Stimulated activated CD4-positive, alpha-beta T cell treated with anti-CD3 and anti-CD28 coated beads, Interleukin-2, amount 100 ng/mL, for 48 hours (primary cell): ENCODE data around the gene SYCP1.
"Not testable (repeated sequence)": the region's sequence is repeated elsewhere in the genome, so short reads cannot be mapped to it uniquely, and the experiment has no call there.

ENCODE experiments used
- DNase-seq, 2 donors: peaks; one replicate each; pipeline ENCODE4 v3.0.0-alpha.2; 2020

SYCP1 gene, protein sequence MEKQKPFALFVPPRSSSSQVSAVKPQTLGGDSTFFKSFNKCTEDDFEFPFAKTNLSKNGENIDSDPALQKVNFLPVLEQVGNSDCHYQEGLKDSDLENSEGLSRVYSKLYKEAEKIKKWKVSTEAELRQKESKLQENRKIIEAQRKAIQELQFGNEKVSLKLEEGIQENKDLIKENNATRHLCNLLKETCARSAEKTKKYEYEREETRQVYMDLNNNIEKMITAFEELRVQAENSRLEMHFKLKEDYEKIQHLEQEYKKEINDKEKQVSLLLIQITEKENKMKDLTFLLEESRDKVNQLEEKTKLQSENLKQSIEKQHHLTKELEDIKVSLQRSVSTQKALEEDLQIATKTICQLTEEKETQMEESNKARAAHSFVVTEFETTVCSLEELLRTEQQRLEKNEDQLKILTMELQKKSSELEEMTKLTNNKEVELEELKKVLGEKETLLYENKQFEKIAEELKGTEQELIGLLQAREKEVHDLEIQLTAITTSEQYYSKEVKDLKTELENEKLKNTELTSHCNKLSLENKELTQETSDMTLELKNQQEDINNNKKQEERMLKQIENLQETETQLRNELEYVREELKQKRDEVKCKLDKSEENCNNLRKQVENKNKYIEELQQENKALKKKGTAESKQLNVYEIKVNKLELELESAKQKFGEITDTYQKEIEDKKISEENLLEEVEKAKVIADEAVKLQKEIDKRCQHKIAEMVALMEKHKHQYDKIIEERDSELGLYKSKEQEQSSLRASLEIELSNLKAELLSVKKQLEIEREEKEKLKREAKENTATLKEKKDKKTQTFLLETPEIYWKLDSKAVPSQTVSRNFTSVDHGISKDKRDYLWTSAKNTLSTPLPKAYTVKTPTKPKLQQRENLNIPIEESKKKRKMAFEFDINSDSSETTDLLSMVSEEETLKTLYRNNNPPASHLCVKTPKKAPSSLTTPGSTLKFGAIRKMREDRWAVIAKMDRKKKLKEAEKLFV

DNA sequence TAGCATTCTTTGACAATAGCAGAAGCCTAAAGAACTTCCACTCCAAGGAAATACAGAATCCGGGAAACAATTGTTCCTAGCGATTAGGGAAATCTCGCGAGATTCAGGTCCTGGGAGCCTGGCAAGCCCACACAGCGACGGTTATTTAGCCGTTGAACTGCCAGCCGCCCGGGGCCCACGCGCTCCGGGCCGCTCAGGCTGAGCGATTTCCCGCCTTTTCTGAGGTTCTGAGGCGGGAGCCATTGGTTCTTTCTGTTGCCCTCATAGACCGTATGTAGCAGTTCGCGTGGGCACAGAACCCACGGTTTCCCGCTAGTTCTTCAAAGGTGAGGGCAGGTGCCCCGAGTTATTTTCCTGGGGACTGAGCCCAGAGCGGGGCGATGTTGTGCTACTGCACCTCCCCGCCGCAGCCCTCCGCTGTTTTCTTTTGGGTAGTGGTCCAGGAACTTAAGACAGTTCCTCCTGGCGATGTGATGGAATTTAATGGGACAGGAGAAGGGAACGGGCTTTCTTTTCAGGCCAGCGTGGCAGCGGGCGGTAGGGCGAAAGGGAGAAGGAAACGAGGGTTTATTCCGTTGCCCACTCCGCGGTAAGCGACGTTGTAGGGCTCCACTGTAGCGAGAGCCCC is at the start of gene SYCP1:
Gene SYCP1, plus strand, starts transcription at position 171 of the 628 bp plus-strand sequence. CDS start 602 bp downstream, outside the sequence.
- DNase-seq = no peak

DNA sequence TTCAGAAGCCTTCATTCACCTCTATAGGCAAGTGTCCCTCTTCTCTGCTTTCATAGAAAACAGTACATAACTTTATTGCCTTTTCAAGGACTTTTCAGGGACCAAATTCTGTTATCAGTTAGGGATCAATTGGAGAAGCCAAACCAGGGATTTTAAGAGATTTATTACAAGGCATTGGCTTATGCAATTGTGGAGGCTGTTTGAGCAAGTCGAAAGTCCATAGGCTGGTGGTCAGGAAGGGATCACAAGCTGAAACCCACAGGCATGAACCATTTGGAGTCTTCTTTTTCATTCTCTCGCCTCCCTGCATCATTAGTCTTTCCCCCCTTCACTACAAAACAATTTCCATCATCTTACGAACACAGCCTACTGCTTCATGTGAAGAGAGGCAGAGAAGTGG is 34.8 kb upstream of the SYCP1 start:
- DNase-seq = no peak

DNA sequence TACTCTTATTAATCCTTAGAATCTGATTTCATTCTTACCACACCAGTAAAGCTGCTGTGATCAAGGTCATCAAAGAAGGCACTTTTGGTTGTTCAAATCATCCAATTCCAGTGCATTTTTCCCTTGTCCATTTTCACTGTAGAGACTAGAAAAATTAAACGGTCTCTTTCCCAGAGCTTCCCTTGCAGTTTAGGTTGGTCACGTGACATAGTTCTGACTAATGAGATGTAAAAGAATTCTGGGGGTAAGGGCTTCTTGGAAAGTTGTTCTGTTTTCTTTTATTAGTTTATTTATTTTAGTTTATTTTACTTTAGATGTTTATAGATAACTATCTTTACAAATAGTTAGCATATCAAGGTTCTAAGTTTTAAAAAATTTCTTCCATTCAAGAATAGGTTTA is 34.3 kb upstream of the SYCP1 start:
- no peak for DNase-seq

DNA sequence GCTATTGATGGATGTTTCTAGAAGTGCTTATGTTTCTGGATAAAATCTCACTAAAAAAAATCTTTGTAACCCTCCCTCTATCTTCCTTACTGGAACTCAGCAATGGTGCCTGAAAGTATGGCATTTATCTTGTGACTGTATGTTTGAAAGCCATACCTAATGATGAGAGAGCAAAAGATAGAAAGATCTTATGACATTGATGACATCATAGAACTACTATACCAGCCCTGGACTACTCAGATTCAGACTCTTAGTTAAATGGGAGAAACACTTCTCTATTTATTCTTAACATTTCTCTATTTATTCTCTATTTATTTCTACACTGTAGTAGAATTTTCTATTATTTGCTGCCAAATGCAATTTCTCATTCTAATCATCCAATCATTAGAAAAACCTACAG is 32.7 kb upstream of the SYCP1 start:
- no peak for DNase-seq

DNA sequence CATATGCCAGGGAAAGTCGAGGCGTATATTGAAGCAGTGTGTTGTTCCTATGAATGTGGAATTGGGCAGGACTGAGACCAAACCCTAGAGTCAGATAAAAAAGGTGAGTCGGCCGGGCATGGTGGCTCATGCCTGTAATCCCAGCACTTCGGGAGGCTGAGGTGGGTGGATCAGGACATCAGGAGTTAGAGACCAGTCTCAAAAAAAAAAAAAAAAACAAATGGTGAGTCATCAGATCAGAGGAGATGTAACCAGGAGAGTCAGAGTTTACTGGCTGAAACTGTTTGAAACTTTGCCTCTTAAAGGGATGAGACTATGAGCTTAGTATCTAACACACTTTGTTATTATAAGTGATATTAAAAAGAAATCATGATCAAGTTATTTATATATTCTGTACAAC is 26.4 kb upstream of the SYCP1 start:
- no peak for DNase-seq

DNA sequence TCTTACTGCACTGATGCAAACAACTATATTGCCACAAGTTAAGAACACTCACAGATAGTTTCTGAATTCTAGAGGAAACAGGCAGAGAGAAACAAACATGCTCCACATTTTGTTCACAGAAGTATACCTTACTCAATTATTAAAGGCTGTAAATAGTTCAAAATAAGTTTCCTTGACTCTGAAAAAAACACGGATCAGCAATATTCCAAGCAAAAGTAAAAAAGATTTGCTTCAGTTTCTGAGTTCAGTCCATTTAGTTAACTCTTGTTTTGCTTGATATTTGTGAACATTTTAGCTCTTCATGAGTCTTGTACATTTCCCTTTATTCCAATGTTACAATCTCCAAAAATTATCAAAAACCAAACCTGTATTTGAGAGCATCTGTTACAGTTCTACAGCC is 24.6 kb upstream of the SYCP1 start:
- DNase-seq = not testable (repeated sequence)

DNA sequence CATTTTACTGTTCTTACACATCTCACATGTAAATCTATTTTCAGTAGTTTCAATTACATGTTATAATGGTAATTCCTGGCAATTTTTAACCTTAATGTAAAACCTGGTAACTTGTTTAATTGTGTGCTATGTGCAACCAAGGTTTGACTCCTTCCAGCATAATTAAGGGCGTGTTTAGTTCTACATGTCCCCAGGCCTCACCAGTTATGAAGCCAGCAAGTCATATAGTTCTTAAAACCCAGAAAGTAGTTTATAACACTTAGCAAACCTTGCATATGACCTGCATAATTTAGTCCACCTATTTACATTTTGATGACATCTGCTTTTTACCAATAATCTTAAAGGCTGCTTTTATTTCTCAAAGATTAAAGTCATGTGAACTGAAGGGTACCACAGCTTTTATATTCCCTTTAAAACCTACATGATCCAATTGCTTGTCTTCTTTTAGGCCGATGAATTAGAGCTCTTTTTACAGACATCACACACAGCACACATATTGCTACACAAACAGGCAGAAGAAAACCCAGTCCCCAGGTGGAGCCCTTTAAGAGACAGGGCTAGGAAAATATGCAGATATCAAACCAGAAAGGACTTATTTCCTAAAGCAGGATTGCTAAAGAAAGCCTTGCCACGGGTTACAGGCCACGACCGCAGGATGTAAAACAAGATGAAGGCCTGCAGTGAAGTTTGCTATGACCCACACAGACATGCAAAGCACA is 23.2 kb upstream of the SYCP1 start:
- DNase-seq = no peak

DNA sequence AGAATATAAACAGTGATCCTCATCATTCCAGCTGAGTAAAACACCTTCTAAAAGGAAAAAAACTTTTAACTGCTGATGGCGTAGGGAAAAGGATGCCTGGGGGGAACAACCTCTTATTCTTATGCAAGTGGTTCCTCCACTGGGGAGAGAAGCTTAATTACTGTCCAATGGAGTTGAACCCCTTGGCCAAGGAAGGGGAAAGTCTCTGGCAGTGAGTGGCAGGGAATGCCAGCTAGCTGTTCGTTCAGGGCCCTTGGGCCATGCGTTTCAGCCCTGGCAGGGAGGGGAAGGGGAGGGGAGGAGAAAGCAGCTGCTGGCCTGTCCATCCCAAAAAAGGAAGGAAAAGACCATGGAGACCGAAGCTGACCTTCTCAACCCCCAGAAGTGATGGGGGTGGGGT is 22.6 kb upstream of the SYCP1 start:
- no peak for DNase-seq

DNA sequence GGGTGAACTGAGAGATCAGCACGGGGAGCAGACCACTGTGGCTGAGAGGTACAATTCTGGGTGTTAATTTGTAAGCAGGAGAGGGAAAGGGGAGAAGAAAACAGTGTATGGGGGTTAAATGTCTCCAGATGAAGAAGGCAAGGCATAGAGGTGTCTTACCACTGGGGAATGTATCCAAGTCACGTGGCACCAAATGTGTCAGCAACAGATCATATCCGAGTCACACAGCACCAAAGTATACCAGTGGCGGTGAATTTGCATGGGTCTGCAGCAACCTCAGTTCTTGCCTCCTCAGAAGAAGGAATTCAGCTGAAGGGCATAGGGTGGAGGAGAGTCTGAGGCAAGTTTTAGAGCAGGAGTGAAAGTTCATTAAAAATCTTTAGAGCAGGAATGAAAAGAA is 21.2 kb upstream of the SYCP1 start:
- DNase-seq = no peak

DNA sequence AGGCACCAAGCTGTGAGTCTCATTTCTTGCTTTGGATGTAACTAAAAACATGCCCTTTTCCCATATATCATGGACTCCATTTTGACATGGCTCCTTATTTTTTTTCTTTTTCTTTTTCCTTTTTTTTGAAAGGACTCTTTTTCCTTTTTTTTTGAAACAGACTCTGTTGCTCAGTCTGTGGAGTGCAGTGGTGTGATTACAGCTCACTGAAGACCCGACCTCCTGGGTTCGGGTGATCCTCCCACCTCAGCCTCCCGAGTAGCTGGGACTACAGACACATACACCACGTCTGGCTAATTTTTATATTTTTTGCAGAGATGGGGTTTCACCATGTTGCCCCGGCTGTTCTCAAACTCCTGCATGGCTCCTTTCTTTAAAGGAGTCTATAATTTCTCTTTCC is 10.4 kb upstream of the SYCP1 start:
- DNase-seq = no peak

DNA sequence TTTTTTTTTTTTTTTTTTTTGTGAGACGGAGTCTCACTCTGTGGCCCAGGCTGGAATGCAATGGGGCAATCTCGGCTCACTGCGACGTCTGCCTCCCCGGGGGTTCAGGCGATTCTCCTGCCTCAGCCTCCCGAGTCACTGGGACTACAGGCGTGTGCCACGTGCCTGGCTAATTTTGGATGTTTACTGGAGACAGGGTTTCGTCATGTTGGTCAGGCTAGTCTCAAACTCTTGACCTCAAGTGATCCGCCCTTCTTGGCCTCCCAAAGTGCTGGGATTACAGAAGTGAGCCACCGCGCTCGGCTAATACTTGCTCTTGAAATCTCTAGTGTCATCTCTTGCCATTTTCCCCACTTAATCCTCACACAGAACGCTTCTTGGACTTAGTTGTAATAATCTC is 1.1 kb upstream of the SYCP1 start:
- DNase-seq = no peak

DNA sequence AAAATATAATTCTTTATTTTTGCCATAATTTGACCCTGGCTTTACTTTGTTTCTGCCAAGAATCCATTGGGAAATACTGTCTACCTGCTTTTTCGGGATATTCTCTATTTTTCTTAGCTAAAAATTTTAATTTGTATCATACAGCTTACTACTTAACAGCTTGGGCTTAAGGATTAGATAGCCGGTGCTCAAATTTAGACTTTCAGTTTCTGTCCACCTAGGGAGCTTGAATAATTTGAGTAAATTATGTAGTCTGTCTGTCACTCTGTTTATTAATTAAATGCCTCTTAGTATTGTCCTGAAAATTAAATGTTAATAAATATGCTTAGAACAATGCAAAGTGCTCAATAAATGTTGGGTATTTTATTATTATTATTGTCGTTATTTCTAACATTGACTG is 6.7 kb downstream of the SYCP1 start:
- DNase-seq = no peak

DNA sequence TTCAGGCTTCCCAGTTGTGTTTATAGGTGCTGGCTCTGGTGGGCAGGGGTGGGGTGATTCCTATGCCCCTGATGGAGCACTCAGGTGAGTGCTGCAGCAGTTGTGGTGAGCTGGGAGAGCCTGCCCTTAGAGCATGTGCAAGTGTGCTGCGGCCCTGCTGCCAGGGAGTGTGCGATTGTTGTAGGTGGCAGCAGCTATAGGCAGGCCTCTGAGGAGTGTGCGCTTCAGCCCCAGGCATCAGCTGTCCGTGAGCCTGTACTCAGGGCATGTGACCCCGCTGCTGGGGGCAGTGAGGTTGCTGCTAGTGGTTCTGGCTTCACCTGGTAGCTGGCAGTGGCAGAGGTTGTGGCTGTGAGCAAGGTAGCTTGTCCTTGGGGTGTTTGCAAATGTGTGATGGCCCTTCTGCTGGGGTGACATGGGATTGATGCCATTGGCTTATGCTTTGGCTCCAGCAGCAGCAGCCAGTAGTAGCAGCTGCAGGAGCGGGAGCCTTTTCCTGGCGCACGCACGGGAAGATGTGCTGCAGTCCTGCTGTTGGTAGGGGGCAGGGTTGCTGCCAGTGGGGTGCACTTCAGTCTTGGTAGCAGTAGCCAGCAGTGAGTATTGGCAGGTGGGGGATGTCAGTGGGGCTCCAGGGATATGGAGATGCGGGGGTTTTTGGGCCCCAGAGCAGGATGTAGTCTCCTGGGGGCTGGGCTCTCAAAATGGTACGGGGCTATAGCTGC is 37.7 kb downstream of the SYCP1 start:
- DNase-seq = no peak

DNA sequence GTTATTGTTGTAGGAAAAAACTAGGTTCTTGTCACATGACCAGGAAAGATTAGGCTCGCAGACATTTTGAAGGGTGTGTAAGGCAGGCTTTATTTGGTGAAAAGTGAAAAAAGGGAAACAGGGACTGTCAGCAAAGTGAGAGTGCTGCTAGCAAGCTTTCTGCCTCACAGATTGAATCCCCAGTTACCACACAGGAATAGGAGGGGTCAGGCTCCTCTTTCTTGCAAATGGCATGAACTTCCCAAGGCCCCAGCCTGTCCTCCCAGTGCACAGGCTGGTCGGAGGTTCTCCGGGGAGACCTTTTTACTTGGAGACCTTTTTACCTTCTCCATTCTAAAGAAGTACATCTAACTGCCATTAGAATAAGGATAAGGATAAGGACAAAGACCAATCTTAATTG is 42.1 kb downstream of the SYCP1 start:
- no peak for DNase-seq

DNA sequence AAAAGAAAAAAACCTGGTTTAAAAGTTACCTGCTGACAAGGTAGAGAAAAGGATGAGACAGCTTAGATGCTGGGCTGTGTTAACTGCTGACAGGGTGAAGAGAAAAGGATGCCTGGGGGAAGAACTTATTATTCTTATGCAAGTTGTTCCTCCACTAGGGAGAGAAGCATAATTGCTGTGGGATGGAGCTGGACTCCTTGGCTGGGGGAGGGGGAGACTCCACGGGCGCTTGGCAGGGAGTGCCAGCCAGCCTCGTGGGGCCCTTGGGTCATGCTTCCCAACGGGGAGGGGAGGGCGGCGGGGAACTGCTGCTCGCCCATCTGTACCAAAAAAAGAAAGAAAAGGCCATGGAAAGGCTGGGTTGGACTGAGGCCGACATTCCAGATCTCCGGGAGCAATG is 47.2 kb downstream of the SYCP1 start:
- DNase-seq = no peak

DNA sequence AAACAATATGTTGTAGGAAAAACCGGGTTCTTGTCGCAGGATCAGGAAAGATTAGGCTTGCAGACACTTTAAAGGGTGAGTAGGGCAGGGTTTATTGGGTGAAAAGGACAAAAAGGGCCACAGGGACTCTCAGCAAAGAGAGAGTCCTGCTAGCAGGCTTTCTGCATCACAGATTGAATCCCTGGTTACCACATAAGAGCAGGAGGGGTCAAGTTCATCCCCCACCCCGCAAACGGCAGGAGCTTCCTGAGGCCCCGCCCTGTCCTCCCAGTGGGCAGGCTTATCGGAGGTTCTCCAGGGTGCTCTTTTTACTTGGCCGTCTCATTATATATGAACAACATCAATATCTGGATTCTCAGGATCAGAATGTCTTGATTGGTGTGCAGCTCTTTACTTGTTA is 47.7 kb downstream of the SYCP1 start:
- no peak for DNase-seq

DNA sequence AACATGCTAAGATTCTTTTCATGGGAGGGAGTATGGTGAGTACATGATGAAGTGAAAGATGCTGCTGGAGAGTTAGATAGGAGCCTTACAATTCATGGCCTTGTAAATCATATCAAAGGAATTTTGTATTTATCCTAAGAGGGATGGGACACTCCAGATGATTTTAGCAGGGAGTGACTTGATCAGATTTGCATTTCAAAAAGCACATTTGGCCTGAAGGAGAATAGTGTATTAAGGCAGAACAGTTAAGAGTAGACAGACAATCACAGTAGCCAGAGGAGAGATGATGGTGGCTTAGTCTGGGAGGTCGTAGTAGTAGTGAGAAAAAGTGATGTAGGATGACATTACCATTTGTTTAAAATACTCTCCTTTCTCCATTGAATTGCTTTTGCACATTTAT is 48.8 kb downstream of the SYCP1 start:
- no peak for DNase-seq

DNA sequence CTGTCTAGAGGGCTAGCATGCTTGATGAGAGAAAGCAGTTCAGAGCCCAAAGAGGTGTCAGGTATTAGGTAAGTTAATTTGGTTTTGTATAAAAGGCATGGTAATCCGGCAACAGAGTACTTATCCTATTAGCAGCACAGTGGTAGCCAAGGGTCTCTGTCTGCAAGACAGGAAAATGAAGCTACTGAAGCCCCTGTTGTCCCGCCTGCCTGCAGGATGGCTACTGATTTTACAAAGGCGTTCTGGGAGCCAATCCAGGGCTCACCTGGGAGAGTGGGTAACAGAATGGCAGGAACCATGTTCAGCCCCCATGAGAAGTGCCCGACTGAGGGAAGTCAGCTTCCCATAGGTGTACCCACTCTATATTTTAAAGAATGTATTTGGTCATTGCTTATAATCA is 61.1 kb downstream of the SYCP1 start:
- DNase-seq = not testable (repeated sequence)

DNA sequence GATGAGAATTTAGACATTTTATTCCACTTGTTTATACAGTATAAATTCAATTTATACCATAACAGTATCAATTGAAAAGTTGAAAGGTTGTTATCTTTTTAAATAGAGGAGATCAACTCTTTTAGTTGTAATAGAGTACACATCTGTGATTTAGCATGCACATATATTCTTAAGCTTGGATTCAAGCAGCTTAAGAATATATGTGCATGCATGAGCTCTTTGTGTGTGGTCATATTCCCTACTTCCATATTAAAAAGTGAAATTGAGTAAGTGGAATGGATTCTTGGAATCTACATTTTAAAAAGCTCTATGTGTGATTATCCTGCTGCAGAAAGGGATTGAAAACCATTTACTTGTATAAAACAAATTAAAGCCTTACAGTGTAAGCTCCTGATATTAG is 71.9 kb downstream of the SYCP1 start:
- DNase-seq = no peak

DNA sequence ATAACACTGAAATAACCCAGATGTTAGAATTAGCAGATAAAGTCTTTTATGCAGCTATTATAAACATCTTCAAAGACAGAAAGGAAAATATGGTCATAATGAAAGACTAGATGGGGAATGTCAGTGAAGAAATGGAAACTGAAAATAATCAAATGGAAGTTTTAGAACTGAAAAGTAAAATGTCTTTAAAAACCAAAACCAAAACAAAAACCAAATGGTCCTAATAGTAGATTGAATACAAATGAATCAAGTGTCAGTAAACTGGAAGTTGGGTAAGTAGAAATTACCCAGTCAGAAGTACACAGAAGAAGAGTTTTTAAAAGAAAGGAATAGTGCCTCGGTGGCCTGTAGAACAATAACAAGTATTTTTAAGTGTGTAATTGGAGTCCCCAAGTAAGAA is 72.7 kb downstream of the SYCP1 start:
- DNase-seq = no peak

DNA sequence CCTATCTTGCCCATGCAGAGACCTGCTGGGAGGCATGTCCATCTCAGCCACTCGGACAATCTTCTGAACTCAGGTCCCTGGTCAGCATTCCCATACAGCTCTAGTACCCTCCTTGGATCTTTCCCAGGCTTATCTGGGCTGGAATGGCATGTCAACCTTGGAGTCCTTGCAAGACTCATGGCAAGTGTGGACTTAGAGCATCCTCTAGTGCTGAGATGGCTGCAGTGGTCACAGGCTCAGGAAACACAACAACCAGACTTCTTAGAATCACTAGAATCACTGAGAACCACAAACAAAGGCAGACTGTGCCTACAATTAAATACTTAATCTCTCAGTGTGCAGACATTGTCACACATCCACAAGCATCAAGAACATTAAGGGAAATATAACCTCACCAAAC is 101.9 kb downstream of the SYCP1 start:
- no peak for DNase-seq

DNA sequence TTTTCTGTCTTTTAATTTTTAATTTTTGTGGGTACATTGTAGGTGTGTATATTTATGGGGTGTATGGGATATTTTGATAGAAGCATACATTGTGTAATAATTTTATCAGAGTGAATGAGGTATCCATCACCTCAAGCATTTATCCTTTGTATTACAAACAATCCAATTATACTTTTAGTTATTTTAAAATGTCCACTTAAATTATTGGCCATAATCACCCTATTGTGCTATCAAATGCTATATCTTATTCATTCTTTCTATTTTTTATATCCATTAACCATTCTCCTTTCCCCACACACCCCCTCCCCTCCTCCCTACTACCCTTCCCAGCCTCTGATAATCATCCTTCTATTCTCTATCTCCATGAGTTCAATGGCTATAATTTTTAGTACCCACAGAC is 104.8 kb downstream of the SYCP1 start:
- DNase-seq = no peak
